ENCODE data around the gene MSH5. TPM values are rescaled to one million over a fixed set of nuclear protein-coding genes. Genes with fewer than 3 reads are reported as not detected.

MSH5 gene
- total and polyA plus RNA-seq, 2 experiments from 2014 or later = 12.1 to 23.9 TPM

- no peak for TF ChIP-seq ETS1 (IDR thresholded peaks at IDR 0.05)
Measured at GRCh38 chr6:31781244-31782125, 41.7 kb downstream of the MSH5 start (continued).

- TF ChIP-seq CTCF (conservative IDR thresholded peaks at IDR 0.05; ENCODE audit: low read depth in 2 of 2) (no peak), EZH2phosphoT487 (IDR thresholded peaks at IDR 0.05; ENCODE audit: unreplicated experiment) (no peak)
- Histone ChIP-seq H3F3A (replicated peaks; ENCODE audit: low read depth) (peaks cover 4% of the 10 kb centered on the region; the same call in 1 of the 2 replicates), H4K20me1 (replicated peaks; ENCODE audit: insufficient read depth) (no peaks in the 10 kb centered on the region; the same call in 1 of the 2 replicates), H3K4me3 (no peak overlapping the region), H2AFZ (no peak overlapping the region), H3K79me2 (replicated peaks; ENCODE audit: insufficient read depth) (no peaks in the 10 kb centered on the region), H3K9me2 (ENCODE audit: insufficient read depth) (no peaks in the 10 kb centered on the region), H3K36me3 (ENCODE audit: insufficient read depth) (no peaks in the 10 kb centered on the region; the same call in 1 of the 2 replicates), H3K4me2 (no peak overlapping the region), H3K27me3 (ENCODE audit: insufficient read depth) (no peaks in the 10 kb centered on the region), H3K27ac (ENCODE audit: low read depth) (no peak overlapping the region), H3K4me1 (ENCODE audit: insufficient read depth) (no peaks in the 10 kb centered on the region)
- DNase-seq (ENCODE audit: low spot score) (no peak), ATAC-seq (no peak)
- Mint-ChIP-seq H3K4me1 (no peaks in the 10 kb centered on the region), H3K9me3 (no peaks in the 10 kb centered on the region), H3K4me3 (no peak overlapping the region), H3K36me3 (ENCODE audit: low read depth) (peaks cover 56% of the 10 kb centered on the region), H3K27me3 (ENCODE audit: insufficient read depth, low read depth, poor library complexity) (peaks cover 13% of the 10 kb centered on the region), H3K27ac (no peak overlapping the region)
Measured at GRCh38 chr6:31782126-31782855, 42.5 kb downstream of the MSH5 start.

- Histone ChIP-seq H3K4me2 (no peak overlapping the region), H3F3A (replicated peaks; ENCODE audit: low read depth) (no peaks in the 10 kb centered on the region; the same call in 1 of the 2 replicates), H3K4me1 (ENCODE audit: insufficient read depth) (no peaks in the 10 kb centered on the region), H3K27ac (ENCODE audit: low read depth) (no peak overlapping the region), H3K27me3 (ENCODE audit: insufficient read depth) (no peaks in the 10 kb centered on the region), H3K4me3 (no peak overlapping the region), H4K20me1 (replicated peaks; ENCODE audit: insufficient read depth) (no peaks in the 10 kb centered on the region; the same call in 1 of the 2 replicates), H3K36me3 (ENCODE audit: insufficient read depth) (peaks cover 1% of the 10 kb centered on the region), H3K79me2 (replicated peaks; ENCODE audit: insufficient read depth) (no peaks in the 10 kb centered on the region), H2AFZ (no peak overlapping the region), H3K9me2 (ENCODE audit: insufficient read depth) (no peaks in the 10 kb centered on the region)
- Mint-ChIP-seq H3K36me3 (ENCODE audit: low read depth) (peaks cover 54% of the 10 kb centered on the region), H3K9me3 (no peaks in the 10 kb centered on the region), H3K4me1 (no peaks in the 10 kb centered on the region), H3K4me3 (no peak overlapping the region), H3K27me3 (ENCODE audit: insufficient read depth, low read depth, poor library complexity) (peaks cover 8% of the 10 kb centered on the region), H3K27ac (no peak overlapping the region)
- DNase-seq (ENCODE audit: low spot score) (no peak), ATAC-seq (no peak)
- no peak for TF ChIP-seq ZNF331 (CRISPR knock-in tag; IDR thresholded peaks at IDR 0.05; ENCODE audit: low read depth)
- no peak for TF ChIP-seq POLR2AphosphoS5 (IDR thresholded peaks at IDR 0.05; ENCODE audit: low read depth)
- no peak for TF ChIP-seq ZNF114 (CRISPR knock-in tag; IDR thresholded peaks at IDR 0.05)
- no peak for TF ChIP-seq STAT1 (IDR thresholded peaks at IDR 0.05; ENCODE audit: unreplicated experiment)
- TF ChIP-seq EZH2 (IDR thresholded peaks at IDR 0.05; ENCODE audit: low read depth, unreplicated experiment) = no peak
- no peak for TF ChIP-seq REST (IDR thresholded peaks at IDR 0.05; ENCODE audit: unreplicated experiment)
- no peak for TF ChIP-seq EZH2phosphoT487 (IDR thresholded peaks at IDR 0.05; ENCODE audit: unreplicated experiment)
- no peak for TF ChIP-seq CREB1 (CRISPR knock-in tag; IDR thresholded peaks at IDR 0.05; ENCODE audit: low read depth)
Measured at GRCh38 chr6:31784098-31784925, 44.5 kb downstream of the MSH5 start.
